ENCODE data around the gene TCHP. TPM values are rescaled to one million over a fixed set of nuclear protein-coding genes. Genes with fewer than 3 reads are reported as not detected.
A peak's percentile ranks its signal among the peaks of the same experiment; 100 is the strongest.

The TCHP gene
- total RNA-seq, 1 donor from 2014 or later = 10.4 TPM

GRCh38 chr12:109880043-109880931 lies 19.8 kb upstream of the TCHP start, which contains the start of gene GLTP:
TSS of gene GLTP (minus strand) at chr12:109880541. CDS start at chr12:109880374, 167 bp downstream.
- H3K4me1 ChIP-seq = peaks cover 38% of the 10 kb centered on the region
- intact Hi-C loops (cut with micrococcal nuclease) = no loop called here
- no peaks in the 10 kb centered on the region for H3K36me3 ChIP-seq
- peak; percentile 75 for TF ChIP-seq CTCF (IDR thresholded peaks at IDR 0.05; ENCODE audit: borderline replicate concordance)
- H3K4me3 ChIP-seq = peak within 1 kb of the TSS; percentile 93
- no peaks in the 10 kb centered on the region for H3K27me3 ChIP-seq (ENCODE audit: low read depth)
- H3K9me3 ChIP-seq (replicated peaks) = no peaks in the 10 kb centered on the region
- H3K27ac ChIP-seq (replicated peaks) = peak within 1 kb of the TSS; percentile 83
- peak; percentile 87 for DNase-seq

- peak overlapping the region; percentile 67 for H3K27ac ChIP-seq (replicated peaks)
- H3K36me3 ChIP-seq = no peaks in the 10 kb centered on the region
- no peak for DNase-seq
- H3K9me3 ChIP-seq (replicated peaks) = no peaks in the 10 kb centered on the region
- H3K4me3 ChIP-seq = peak overlapping the region; percentile 93
- no peak for TF ChIP-seq CTCF (IDR thresholded peaks at IDR 0.05; ENCODE audit: borderline replicate concordance)
- peaks cover 38% of the 10 kb centered on the region for H3K4me1 ChIP-seq
- H3K27me3 ChIP-seq (ENCODE audit: low read depth) = no peaks in the 10 kb centered on the region
- intact Hi-C loops (cut with micrococcal nuclease) = no loop called here
These were observed 19.1 kb upstream of the TCHP start for GRCh38 chr12:109880938-109881337.

GRCh38 chr12:109881752-109882151 lies 18.3 kb upstream of the TCHP start:
- intact Hi-C loops (cut with micrococcal nuclease) = no loop called here
- no peak overlapping the region for H3K27ac ChIP-seq (replicated peaks)
- no peak for DNase-seq

GRCh38 chr12:109883461-109883860 lies 16.6 kb upstream of the TCHP start:
- TF ChIP-seq CTCF (IDR thresholded peaks at IDR 0.05; ENCODE audit: borderline replicate concordance) = no peak
- Histone ChIP-seq H3K27me3 (ENCODE audit: low read depth) (no peaks in the 10 kb centered on the region), H3K4me3 (no peak overlapping the region), H3K36me3 (no peaks in the 10 kb centered on the region), H3K4me1 (peaks cover 33% of the 10 kb centered on the region), H3K27ac (replicated peaks) (no peak overlapping the region), H3K9me3 (replicated peaks) (no peaks in the 10 kb centered on the region)
- no peak for DNase-seq
- intact Hi-C loops (cut with micrococcal nuclease) = no loop called here

More at GRCh38 chr12:109881752-109882151, 18.3 kb upstream of the TCHP start:
- Histone ChIP-seq H3K4me3 (no peak overlapping the region), H3K27me3 (ENCODE audit: low read depth) (no peaks in the 10 kb centered on the region), H3K36me3 (no peaks in the 10 kb centered on the region), H3K4me1 (peaks cover 38% of the 10 kb centered on the region), H3K9me3 (replicated peaks) (no peaks in the 10 kb centered on the region)
- TF ChIP-seq CTCF (IDR thresholded peaks at IDR 0.05; ENCODE audit: borderline replicate concordance) = no peak

GRCh38 chr12:109885616-109886015 lies 14.5 kb upstream of the TCHP start:
- intact Hi-C loops (cut with micrococcal nuclease) = no loop called here
- H3K4me1 ChIP-seq = peaks cover 25% of the 10 kb centered on the region
- no peak overlapping the region for H3K27ac ChIP-seq (replicated peaks)
- no peaks in the 10 kb centered on the region for H3K9me3 ChIP-seq (replicated peaks)
- H3K27me3 ChIP-seq (ENCODE audit: low read depth) = no peaks in the 10 kb centered on the region
- H3K36me3 ChIP-seq = no peaks in the 10 kb centered on the region
- no peak for TF ChIP-seq CTCF (IDR thresholded peaks at IDR 0.05; ENCODE audit: borderline replicate concordance)
- no peak for DNase-seq
- H3K4me3 ChIP-seq = no peak overlapping the region

All from left ventricle myocardium inferior (tissue), 1 donor.